ENCODE data around the gene JAG1. TPM values are rescaled to one million over a fixed set of nuclear protein-coding genes. Genes with fewer than 3 reads are reported as not detected.

Gene JAG1
- total and polyA plus RNA-seq, 2 experiments from 2014 or later, result 1.2 to 8.4 TPM

DNA sequence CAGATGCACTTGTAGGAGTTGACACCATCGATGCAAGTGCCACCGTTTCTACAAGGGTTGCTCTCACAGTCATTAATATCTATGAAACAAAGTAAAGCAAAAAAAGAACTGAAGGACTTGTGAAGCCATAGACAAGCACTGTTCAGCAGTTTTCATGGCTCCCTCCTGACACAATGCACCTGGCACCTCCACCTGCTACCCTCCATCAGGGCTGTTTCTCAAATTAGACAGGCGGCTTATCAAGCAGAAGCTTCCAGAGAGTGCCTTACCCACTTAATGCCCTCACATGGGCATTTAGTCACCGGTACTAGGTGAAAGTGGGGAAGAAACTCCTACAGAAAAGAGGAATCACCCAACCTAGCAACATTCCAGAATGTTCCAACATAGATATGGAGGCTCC, 27.8 kb downstream of the JAG1 start:
- 0 out of 2 replicates have a peak, but pooled peaks cover 5% of the 10 kb centered on the region for H3K4me1 ChIP-seq (ENCODE audit: insufficient read depth)
- no peak for TF ChIP-seq EZH2 (IDR thresholded peaks at IDR 0.05; ENCODE audit: insufficient read depth, poor library complexity, severe bottlenecking)
- H3K27ac ChIP-seq, result no peak overlapping the region
- H3K9me2 ChIP-seq (ENCODE audit: insufficient read depth), result no peaks in the 10 kb centered on the region
- H3K4me3 ChIP-seq, result no peak overlapping the region
- no peaks in the 10 kb centered on the region for H3K27me3 ChIP-seq (replicated peaks; ENCODE audit: insufficient read depth)
- no peak overlapping the region for H2AFZ ChIP-seq
- no peak overlapping the region for H3K9ac ChIP-seq
- H3F3A ChIP-seq (ENCODE audit: insufficient read depth), result no peaks in the 10 kb centered on the region
- 92 to 94% methylated on average over 4 of the region's 4 CpGs for WGBS, 2 experiments (ENCODE audit: low coverage in 1 of 2, low lambda C conversion rate in 2 of 2, missing lambda C conversion rate in 2 of 2)
- no peaks in the 10 kb centered on the region for H3K36me3 ChIP-seq (ENCODE audit: low read depth)
- no peaks in the 10 kb centered on the region for H4K20me1 ChIP-seq (ENCODE audit: insufficient read depth)
- in situ Hi-C loops (cut with MboI), result no loop called here
- DNase-seq, result no peak
- H3K4me2 ChIP-seq (ENCODE audit: unreplicated experiment), result no peak overlapping the region
- no peaks in the 10 kb centered on the region for H3K79me2 ChIP-seq (ENCODE audit: insufficient read depth)
- no peaks in the 10 kb centered on the region for H3K9me3 ChIP-seq (ENCODE audit: low read depth)

DNA sequence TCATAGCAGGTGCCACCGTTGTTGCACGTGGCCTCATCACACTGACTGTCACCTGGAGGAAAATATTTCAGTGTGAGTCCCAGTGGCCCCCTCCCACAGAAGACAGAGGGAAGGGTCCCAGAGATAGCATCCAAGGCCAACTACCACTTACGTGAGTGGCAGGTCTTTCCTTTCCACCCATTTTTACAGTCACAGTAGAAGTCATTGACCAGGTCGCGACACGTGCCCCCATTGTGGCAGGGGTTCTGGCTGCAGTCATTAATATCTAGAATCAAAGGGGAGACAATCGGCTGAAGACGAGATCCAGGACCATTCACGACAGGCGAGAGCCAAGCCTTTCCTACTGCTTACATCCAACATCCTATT, 28.6 kb downstream of the JAG1 start:
- WGBS, 2 experiments (ENCODE audit: low coverage in 1 of 2, low lambda C conversion rate in 2 of 2, missing lambda C conversion rate in 2 of 2), result 95 to 96% methylated on average over 10 of the region's 10 CpGs
- Histone ChIP-seq H3K9me2 (ENCODE audit: insufficient read depth) (no peaks in the 10 kb centered on the region), H2AFZ (no peak overlapping the region), H3K27ac (no peak overlapping the region), H3K9me3 (ENCODE audit: low read depth) (no peaks in the 10 kb centered on the region), H3K27me3 (replicated peaks; ENCODE audit: insufficient read depth) (no peaks in the 10 kb centered on the region), H3K4me1 (ENCODE audit: insufficient read depth) (0 out of 2 replicates have a peak, but pooled peaks cover 5% of the 10 kb centered on the region), H3K9ac (no peak overlapping the region), H3K79me2 (ENCODE audit: insufficient read depth) (no peaks in the 10 kb centered on the region), H3K4me3 (no peak overlapping the region), H3K36me3 (ENCODE audit: low read depth) (no peaks in the 10 kb centered on the region), H3F3A (ENCODE audit: insufficient read depth) (no peaks in the 10 kb centered on the region), H3K4me2 (ENCODE audit: unreplicated experiment) (no peak overlapping the region), H4K20me1 (ENCODE audit: insufficient read depth) (no peaks in the 10 kb centered on the region)
- in situ Hi-C loops (cut with MboI), result no loop called here
- TF ChIP-seq EZH2phosphoT487 (IDR thresholded peaks at IDR 0.05; ENCODE audit: insufficient read depth, low read depth), result no peak
- no peak for TF ChIP-seq EZH2 (IDR thresholded peaks at IDR 0.05; ENCODE audit: insufficient read depth, poor library complexity, severe bottlenecking)
- no peak for DNase-seq

DNA sequence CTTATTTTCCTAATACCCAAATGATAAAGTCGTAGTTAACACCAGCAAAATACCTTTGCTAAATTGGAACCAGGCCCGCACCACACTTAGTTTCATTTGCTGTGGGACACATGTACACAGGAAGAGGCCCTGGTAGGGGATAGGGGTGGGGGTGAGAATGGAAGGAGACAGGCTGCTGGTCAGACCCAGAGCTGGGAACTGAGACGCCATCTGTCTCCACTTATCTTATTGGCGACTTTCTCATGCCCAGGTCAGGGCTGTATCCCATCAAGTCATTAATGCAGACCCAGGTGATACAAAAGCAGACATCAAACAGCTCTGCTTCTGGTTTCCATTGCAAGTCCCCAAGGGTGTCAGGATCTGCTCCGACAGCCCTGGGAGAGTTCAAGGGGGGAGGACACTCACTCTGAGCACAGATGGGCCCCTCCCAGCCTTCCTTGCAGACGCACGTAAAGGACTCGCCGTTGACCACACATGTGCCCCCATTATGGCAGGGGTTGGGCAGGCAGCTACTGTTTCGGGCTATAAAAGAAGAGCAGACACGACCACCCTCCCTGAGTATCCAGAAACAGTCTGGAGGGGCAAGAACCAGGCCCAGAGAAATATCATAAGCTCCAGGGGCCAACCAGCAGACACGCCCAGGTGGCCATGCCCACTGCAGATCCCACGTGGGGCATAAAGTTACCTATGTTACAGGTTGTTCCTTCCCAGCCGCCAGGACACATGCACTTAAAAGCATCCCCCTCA, 29.2 kb downstream of the JAG1 start:
- TF ChIP-seq EZH2 (IDR thresholded peaks at IDR 0.05; ENCODE audit: insufficient read depth, poor library complexity, severe bottlenecking), result no peak
- TF ChIP-seq EZH2phosphoT487 (IDR thresholded peaks at IDR 0.05; ENCODE audit: insufficient read depth, low read depth), result no peak
- Histone ChIP-seq H3K9me3 (ENCODE audit: low read depth) (no peaks in the 10 kb centered on the region), H3K79me2 (ENCODE audit: insufficient read depth) (no peaks in the 10 kb centered on the region), H2AFZ (no peak overlapping the region), H3K4me1 (ENCODE audit: insufficient read depth) (0 out of 2 replicates have a peak, but pooled peaks cover 5% of the 10 kb centered on the region), H3K27ac (no peak overlapping the region), H3K4me2 (ENCODE audit: unreplicated experiment) (no peak overlapping the region), H3F3A (ENCODE audit: insufficient read depth) (no peaks in the 10 kb centered on the region), H3K27me3 (replicated peaks; ENCODE audit: insufficient read depth) (no peaks in the 10 kb centered on the region), H3K4me3 (no peak overlapping the region), H3K36me3 (ENCODE audit: low read depth) (no peaks in the 10 kb centered on the region), H3K9ac (no peak overlapping the region), H4K20me1 (ENCODE audit: insufficient read depth) (no peaks in the 10 kb centered on the region), H3K9me2 (ENCODE audit: insufficient read depth) (no peaks in the 10 kb centered on the region)
- in situ Hi-C loops (cut with MboI), result no loop called here
- no peak for DNase-seq
- WGBS, 2 experiments (ENCODE audit: low coverage in 1 of 2, low lambda C conversion rate in 2 of 2, missing lambda C conversion rate in 2 of 2), result 93 to 94% methylated on average over 14 of the region's 14 CpGs

DNA sequence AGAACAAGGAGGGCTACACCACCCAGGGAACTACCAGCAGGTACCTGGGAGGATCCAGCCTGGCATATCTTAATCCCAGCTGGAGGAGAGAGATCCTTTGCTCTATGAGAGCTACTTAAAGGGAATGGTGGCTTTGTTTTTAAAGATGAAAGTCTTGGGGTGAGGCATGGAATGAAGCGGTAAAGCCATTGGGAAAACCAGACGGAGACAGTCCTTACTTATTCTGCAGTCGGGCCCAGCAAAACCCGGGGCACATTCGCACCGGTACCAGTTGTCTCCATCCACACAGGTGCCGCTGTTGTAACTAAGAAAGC, 30.3 kb downstream of the JAG1 start:
- WGBS, 2 experiments (ENCODE audit: low coverage in 1 of 2, low lambda C conversion rate in 2 of 2, missing lambda C conversion rate in 2 of 2), result 95 to 99% methylated on average over 7 of the region's 7 CpGs
- Histone ChIP-seq H4K20me1 (ENCODE audit: insufficient read depth) (no peaks in the 10 kb centered on the region), H3F3A (ENCODE audit: insufficient read depth) (no peaks in the 10 kb centered on the region), H3K9ac (no peak overlapping the region), H3K27me3 (replicated peaks; ENCODE audit: insufficient read depth) (no peaks in the 10 kb centered on the region), H3K9me3 (ENCODE audit: low read depth) (no peaks in the 10 kb centered on the region), H3K9me2 (ENCODE audit: insufficient read depth) (no peaks in the 10 kb centered on the region), H3K4me3 (no peak overlapping the region), H3K79me2 (ENCODE audit: insufficient read depth) (no peaks in the 10 kb centered on the region), H3K4me1 (ENCODE audit: insufficient read depth) (no peaks in the 10 kb centered on the region), H3K27ac (no peak overlapping the region), H2AFZ (no peak overlapping the region), H3K4me2 (ENCODE audit: unreplicated experiment) (no peak overlapping the region), H3K36me3 (ENCODE audit: low read depth) (no peaks in the 10 kb centered on the region)
- no peak for DNase-seq
- in situ Hi-C loops (cut with MboI), result no loop called here
- TF ChIP-seq EZH2 (IDR thresholded peaks at IDR 0.05; ENCODE audit: insufficient read depth, poor library complexity, severe bottlenecking) (no peak), EZH2phosphoT487 (IDR thresholded peaks at IDR 0.05; ENCODE audit: insufficient read depth, low read depth) (no peak)

Data from GM23248 (cell line).